Measurements from ENCODE around the gene CNGB1. TPM values are rescaled to one million over a fixed set of nuclear protein-coding genes. Genes with fewer than 3 reads are reported as not detected.

Gene CNGB1
- total and polyA plus RNA-seq, 2 of the 13 experiments (the other 11 are each of a cell fraction or from before 2014, with no cell fraction given), result 0.02 to 0.15 TPM

DNA sequence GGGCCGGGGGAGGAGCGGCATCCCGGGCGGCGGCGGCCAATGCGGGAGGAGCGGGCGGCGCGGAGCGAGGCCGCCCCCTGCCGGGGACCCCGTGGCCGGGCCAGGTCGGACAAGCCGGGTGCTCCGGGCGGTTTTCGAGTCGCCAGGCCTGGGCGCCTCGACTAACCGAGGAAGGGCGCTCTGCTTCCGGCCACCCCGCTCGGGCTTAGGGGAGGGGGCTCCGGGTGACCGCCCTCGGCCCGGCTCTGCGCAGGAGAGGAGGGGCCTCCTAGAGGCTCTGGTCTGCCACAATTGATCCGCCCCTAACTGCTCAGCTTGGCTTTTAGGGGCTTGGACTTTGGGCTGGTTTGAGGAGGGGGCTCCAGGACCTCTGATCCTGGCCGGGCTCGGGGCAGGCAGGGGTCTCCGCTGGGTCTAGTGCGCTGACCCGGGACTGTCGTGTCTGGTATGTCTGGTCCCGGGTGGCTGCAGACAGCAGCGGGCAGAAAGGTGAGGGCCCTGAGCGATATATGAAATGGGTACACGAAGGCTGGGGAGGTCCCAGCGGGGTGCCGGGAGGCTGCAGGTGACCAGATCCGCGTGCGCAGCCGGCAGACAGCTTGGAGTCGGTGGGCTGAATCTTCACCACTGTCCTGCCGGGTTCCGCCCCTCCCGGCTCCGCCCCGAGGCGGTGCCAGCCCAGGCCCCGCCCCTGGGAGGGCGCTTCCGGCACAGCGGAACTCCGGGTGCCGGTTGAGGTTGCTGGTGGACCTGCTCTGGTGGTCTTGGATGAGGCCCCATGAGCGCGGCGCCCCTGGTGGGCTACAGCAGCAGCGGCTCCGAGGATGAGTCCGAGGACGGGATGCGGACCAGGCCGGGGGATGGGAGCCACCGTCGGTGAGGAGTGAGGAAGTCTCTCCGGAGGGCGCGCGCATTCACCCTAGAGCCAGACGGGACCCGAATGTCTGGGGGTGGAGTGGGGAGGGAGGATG is 30.1 kb upstream of the CNGB1 start, which contains the start of gene USB1 (continued):
- TF ChIP-seq, protein P1, sequence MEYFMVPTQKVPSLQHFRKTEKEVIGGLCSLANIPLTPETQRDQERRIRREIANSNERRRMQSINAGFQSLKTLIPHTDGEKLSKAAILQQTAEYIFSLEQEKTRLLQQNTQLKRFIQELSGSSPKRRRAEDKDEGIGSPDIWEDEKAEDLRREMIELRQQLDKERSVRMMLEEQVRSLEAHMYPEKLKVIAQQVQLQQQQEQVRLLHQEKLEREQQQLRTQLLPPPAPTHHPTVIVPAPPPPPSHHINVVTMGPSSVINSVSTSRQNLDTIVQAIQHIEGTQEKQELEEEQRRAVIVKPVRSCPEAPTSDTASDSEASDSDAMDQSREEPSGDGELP (IDR thresholded peaks at IDR 0.05; ENCODE audit: borderline replicate concordance, low read depth), result 0 out of 2 replicates have a peak, but pooled peaks have one; percentile 5
- TF ChIP-seq SNAPC2 (CRISPR knock-in tag; IDR thresholded peaks at IDR 0.05), result 0 out of 2 replicates have a peak, but pooled peaks have one; percentile 36
- no peak for TF ChIP-seq HMGA1 (CRISPR knock-in tag; conservative IDR thresholded peaks at IDR 0.05)
- no peak for TF ChIP-seq NCOA5 (CRISPR knock-in tag; IDR thresholded peaks at IDR 0.05)
- TF ChIP-seq, protein P2, sequence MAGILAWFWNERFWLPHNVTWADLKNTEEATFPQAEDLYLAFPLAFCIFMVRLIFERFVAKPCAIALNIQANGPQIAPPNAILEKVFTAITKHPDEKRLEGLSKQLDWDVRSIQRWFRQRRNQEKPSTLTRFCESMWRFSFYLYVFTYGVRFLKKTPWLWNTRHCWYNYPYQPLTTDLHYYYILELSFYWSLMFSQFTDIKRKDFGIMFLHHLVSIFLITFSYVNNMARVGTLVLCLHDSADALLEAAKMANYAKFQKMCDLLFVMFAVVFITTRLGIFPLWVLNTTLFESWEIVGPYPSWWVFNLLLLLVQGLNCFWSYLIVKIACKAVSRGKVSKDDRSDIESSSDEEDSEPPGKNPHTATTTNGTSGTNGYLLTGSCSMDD (CRISPR knock-in tag; IDR thresholded peaks at IDR 0.05), result no peak
- TF ChIP-seq, protein P3, sequence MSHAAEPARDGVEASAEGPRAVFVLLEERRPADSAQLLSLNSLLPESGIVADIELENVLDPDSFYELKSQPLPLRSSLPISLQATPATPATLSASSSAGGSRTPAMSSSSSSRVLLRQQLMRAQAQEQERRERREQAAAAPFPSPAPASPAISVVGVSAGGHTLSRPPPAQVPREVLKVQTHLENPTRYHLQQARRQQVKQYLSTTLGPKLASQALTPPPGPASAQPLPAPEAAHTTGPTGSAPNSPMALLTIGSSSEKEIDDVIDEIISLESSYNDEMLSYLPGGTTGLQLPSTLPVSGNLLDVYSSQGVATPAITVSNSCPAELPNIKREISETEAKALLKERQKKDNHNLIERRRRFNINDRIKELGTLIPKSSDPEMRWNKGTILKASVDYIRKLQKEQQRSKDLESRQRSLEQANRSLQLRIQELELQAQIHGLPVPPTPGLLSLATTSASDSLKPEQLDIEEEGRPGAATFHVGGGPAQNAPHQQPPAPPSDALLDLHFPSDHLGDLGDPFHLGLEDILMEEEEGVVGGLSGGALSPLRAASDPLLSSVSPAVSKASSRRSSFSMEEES (CRISPR knock-in tag; IDR thresholded peaks at IDR 0.05), result no peak
- TF ChIP-seq ZNF569 (CRISPR knock-in tag; IDR thresholded peaks at IDR 0.05; ENCODE audit: borderline replicate concordance), result no peak
- TF ChIP-seq ZNF572 (CRISPR knock-in tag; IDR thresholded peaks at IDR 0.05), result 0 out of 2 replicates have a peak, but pooled peaks have one; percentile 65
- no peak for TF ChIP-seq KDM6A (CRISPR knock-in tag; IDR thresholded peaks at IDR 0.05; ENCODE audit: low read depth)
- TF ChIP-seq, protein P4, sequence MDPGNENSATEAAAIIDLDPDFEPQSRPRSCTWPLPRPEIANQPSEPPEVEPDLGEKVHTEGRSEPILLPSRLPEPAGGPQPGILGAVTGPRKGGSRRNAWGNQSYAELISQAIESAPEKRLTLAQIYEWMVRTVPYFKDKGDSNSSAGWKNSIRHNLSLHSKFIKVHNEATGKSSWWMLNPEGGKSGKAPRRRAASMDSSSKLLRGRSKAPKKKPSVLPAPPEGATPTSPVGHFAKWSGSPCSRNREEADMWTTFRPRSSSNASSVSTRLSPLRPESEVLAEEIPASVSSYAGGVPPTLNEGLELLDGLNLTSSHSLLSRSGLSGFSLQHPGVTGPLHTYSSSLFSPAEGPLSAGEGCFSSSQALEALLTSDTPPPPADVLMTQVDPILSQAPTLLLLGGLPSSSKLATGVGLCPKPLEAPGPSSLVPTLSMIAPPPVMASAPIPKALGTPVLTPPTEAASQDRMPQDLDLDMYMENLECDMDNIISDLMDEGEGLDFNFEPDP (CRISPR knock-in tag; conservative IDR thresholded peaks at IDR 0.05), result no peak
- no peak for TF ChIP-seq CBX2 (IDR thresholded peaks at IDR 0.05; ENCODE audit: low read depth, low read length)
- TF ChIP-seq CBX2 (CRISPR knock-in tag; IDR thresholded peaks at IDR 0.05; ENCODE audit: low read depth), result no peak
- TF ChIP-seq ZFX (CRISPR knock-in tag; IDR thresholded peaks at IDR 0.05; ENCODE audit: low read depth), result peak; percentile 68
- peak; percentile 88 for TF ChIP-seq RBFOX2 (IDR thresholded peaks at IDR 0.05; ENCODE audit: low read depth, low read length)
- peak; percentile 54; the same call in 1 of the 2 replicates for TF ChIP-seq ZNF430 (CRISPR knock-in tag; IDR thresholded peaks at IDR 0.05)
- TF ChIP-seq ZNF547 (CRISPR knock-in tag; IDR thresholded peaks at IDR 0.05), result peak; percentile 78
- peak; percentile 82; the same call in 1 of the 2 replicates for TF ChIP-seq SIN3A (IDR thresholded peaks at IDR 0.05; ENCODE audit: borderline replicate concordance, low read depth, low read length)
- TF ChIP-seq CAMTA2 (CRISPR knock-in tag; IDR thresholded peaks at IDR 0.05; ENCODE audit: borderline replicate concordance), result no peak
- TF ChIP-seq, protein P5, sequence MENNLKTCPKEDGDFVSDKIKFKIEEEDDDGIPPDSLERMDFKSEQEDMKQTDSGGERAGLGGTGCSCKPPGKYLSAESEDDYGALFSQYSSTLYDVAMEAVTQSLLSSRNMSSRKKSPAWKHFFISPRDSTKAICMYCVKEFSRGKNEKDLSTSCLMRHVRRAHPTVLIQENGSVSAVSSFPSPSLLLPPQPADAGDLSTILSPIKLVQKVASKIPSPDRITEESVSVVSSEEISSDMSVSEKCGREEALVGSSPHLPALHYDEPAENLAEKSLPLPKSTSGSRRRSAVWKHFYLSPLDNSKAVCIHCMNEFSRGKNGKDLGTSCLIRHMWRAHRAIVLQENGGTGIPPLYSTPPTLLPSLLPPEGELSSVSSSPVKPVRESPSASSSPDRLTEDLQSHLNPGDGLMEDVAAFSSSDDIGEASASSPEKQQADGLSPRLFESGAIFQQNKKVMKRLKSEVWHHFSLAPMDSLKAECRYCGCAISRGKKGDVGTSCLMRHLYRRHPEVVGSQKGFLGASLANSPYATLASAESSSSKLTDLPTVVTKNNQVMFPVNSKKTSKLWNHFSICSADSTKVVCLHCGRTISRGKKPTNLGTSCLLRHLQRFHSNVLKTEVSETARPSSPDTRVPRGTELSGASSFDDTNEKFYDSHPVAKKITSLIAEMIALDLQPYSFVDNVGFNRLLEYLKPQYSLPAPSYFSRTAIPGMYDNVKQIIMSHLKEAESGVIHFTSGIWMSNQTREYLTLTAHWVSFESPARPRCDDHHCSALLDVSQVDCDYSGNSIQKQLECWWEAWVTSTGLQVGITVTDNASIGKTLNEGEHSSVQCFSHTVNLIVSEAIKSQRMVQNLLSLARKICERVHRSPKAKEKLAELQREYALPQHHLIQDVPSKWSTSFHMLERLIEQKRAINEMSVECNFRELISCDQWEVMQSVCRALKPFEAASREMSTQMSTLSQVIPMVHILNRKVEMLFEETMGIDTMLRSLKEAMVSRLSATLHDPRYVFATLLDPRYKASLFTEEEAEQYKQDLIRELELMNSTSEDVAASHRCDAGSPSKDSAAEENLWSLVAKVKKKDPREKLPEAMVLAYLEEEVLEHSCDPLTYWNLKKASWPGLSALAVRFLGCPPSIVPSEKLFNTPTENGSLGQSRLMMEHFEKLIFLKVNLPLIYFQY (CRISPR knock-in tag; IDR thresholded peaks at IDR 0.05; ENCODE audit: borderline replicate concordance), result peak; percentile 36; the same call in 1 of the 2 replicates
- TF ChIP-seq ZNF556 (CRISPR knock-in tag; IDR thresholded peaks at IDR 0.05; ENCODE audit: borderline replicate concordance), result peak; percentile 90

All from HepG2 (cell line).